HepG2 (cell line): ENCODE measurements around the gene MLN. TPM values are rescaled to one million over a fixed set of nuclear protein-coding genes. Genes with fewer than 3 reads are reported as not detected.

Source experiments
- ATAC-seq: fragments of 200-7000 bp; cut with Tn5 transposase; 3 replicates; pipeline ENCODE4 v1.9.1; 2020; ENCODE audit warnings: mild to moderate bottlenecking, moderate library complexity
- BruUV-seq: library from RNA; stranded (reverse); fragments of 400-500 nt; replicated peaks from 2 replicates; lab custom pipeline; 2021; lab: Mats Ljungman, UMichigan
- CTCF ChIA-PET: fragments of 300-600 bp; formaldehyde crosslinking; extraction: SDS; loops from one replicate; lab custom pipeline; 2021; ENCODE audit warnings: low total read pairs, inconsistent platforms, low intra/inter-chr PET ratio; lab: Yijun Ruan, JAX
- POLR2A ChIA-PET: fragments of 350-600 bp; sonication (Branson Sonifier 250); formaldehyde crosslinking; loops from one replicate; lab custom pipeline; 2020; ENCODE audit warnings: antibody characterized with exemption, inconsistent platforms; lab: Yijun Ruan, JAX
- DNase-seq: peaks from one replicate; pipeline ENCODE4 v3.0.0-alpha.2; 2015; ENCODE audit warnings: low spot score
- FAIRE-seq: peaks from 3 replicates; lab custom pipeline; 2011; peaks lifted over from hg19 to GRCh38; lab: Jason Lieb, UNC
- H2AFZ ChIP-seq: one replicate; pipeline ENCODE4 v1.6.1; 2011; ENCODE audit warnings: low read length, inconsistent platforms
- H3K27ac ChIP-seq: fragments of 300-600 bp; 3 replicates; pipeline ENCODE4 v1.8.0; 2011; ENCODE audit warnings: mixed run types, mild to moderate bottlenecking, mixed read lengths, low read length, inconsistent platforms; ENCODE audit not compliant: insufficient read depth; ENCODE audit errors: extremely low read length
- H3K27me3 ChIP-seq, 2 experiments: fragments of 200-600 bp in 1 of 2; 2 replicates in 1 of 2; 3 replicates in 1 of 2; pipeline versions ENCODE4 v1.6.0 to v1.8.0; 2011; ENCODE audit warnings: low read length in 2 of 2, mild to moderate bottlenecking in 2 of 2, moderate library complexity in 2 of 2, inconsistent platforms in 1 of 2; ENCODE audit not compliant: insufficient read depth in 2 of 2, control insufficient read depth in 1 of 2
- H3K36me3 ChIP-seq, 2 experiments: fragments of 200-600 bp in 1 of 2; replicated peaks in 1 of 2; 2 replicates in 1 of 2; 3 replicates in 1 of 2; pipeline versions ENCODE4 v1.5.1 to v1.8.0; 2011; ENCODE audit warnings: low read length in 2 of 2, inconsistent platforms in 1 of 2; ENCODE audit not compliant: insufficient read depth in 2 of 2, control insufficient read depth in 1 of 2
- H3K4me1 ChIP-seq: 2 replicates; pipeline ENCODE4 v1.5.1; 2012; ENCODE audit warnings: low read length, inconsistent platforms; ENCODE audit not compliant: insufficient read depth
- H3K4me2 ChIP-seq: 2 replicates; pipeline ENCODE4 v1.6.0; 2011; ENCODE audit warnings: low read depth, low read length, inconsistent platforms
- H3K4me3 ChIP-seq, 3 experiments: fragments of 200-600 bp in 1 of 3; sonication (generic), shearing (Covaris generic) in 1 of 3; replicated peaks in 1 of 3; 2 replicates each; pipeline ENCODE4 v1.5.1; 2011 to 2016; ENCODE audit warnings: low read length in 3 of 3, inconsistent platforms in 2 of 3, low read depth in 2 of 3, mild to moderate bottlenecking in 2 of 3, control low read depth in 1 of 3, mixed read lengths in 1 of 3; ENCODE audit not compliant: insufficient read depth in 1 of 3
- H3K79me2 ChIP-seq: one replicate; pipeline ENCODE4 v1.6.1; 2011; ENCODE audit warnings: low read length, inconsistent platforms; ENCODE audit not compliant: insufficient read depth
- H3K9ac ChIP-seq: 2 replicates; pipeline ENCODE4 v1.6.0; 2011; ENCODE audit warnings: mild to moderate bottlenecking, low read depth, low read length, inconsistent platforms; ENCODE audit not compliant: insufficient read depth
- H3K9me3 ChIP-seq: 2 replicates; pipeline ENCODE4 v1.5.1; 2012; ENCODE audit warnings: mild to moderate bottlenecking, low read length
- H4K20me1 ChIP-seq: 2 replicates; pipeline ENCODE4 v1.6.0; 2011; ENCODE audit warnings: inconsistent platforms, mild to moderate bottlenecking, low read length, moderate library complexity; ENCODE audit not compliant: insufficient read depth
- AHDC1 ChIP-seq: sonication (generic); formaldehyde crosslinking; IDR thresholded peaks from 2 replicates; pipeline ENCODE4 v1.5.1; 2020; ENCODE audit warnings: mild to moderate bottlenecking, missing genetic modification reagents, borderline replicate concordance
- CENPBD1 ChIP-seq: sonication (generic); formaldehyde crosslinking; IDR thresholded peaks from 2 replicates; pipeline ENCODE4 v1.8.0; 2022; ENCODE audit warnings: missing genetic modification reagents, low read depth, mild to moderate bottlenecking, borderline replicate concordance
- KAT7 ChIP-seq: IDR thresholded peaks from 2 replicates; pipeline ENCODE4 v1.6.1; 2018; ENCODE audit warnings: borderline replicate concordance, missing compliant biosample characterization
- KLF15 ChIP-seq: sonication (generic); formaldehyde crosslinking; IDR thresholded peaks from 2 replicates; pipeline ENCODE4 v1.8.1; 2023; ENCODE audit warnings: borderline replicate concordance, mild to moderate bottlenecking, inconsistent platforms, missing genetic modification reagents, mixed read lengths
- NR2F6 ChIP-seq, 2 experiments: IDR thresholded peaks; 2 replicates each; pipeline ENCODE4 v1.6.1; 2016; ENCODE audit warnings: antibody characterized with exemption in 1 of 2, mild to moderate bottlenecking in 1 of 2
- PLSCR1 ChIP-seq: sonication (generic); formaldehyde crosslinking; IDR thresholded peaks from 2 replicates; pipeline ENCODE4 v1.5.0; 2020; ENCODE audit warnings: missing genetic modification reagents, mild to moderate bottlenecking, borderline replicate concordance
- SALL2 ChIP-seq: sonication (generic); formaldehyde crosslinking; IDR thresholded peaks from 2 replicates; pipeline ENCODE4 v1.8.1; 2023; ENCODE audit warnings: mild to moderate bottlenecking, missing genetic modification reagents, inconsistent platforms
- YY1 ChIP-seq: IDR thresholded peaks from 2 replicates; pipeline ENCODE4 v1.6.1; 2011; ENCODE audit warnings: low read length, low read depth, moderate library complexity, mild to moderate bottlenecking; ENCODE audit not compliant: insufficient read depth, insufficient replicate concordance
- ZFP90 ChIP-seq: sonication (generic); formaldehyde crosslinking; IDR thresholded peaks from 2 replicates; pipeline ENCODE4 v1.8.0; 2022; ENCODE audit warnings: missing genetic modification reagents, mild to moderate bottlenecking, inconsistent platforms, borderline replicate concordance
- ZNF414 ChIP-seq: sonication (generic); formaldehyde crosslinking; IDR thresholded peaks from 2 replicates; pipeline ENCODE4 v1.5.0; 2020; ENCODE audit warnings: missing genetic modification reagents
- ZNF597 ChIP-seq: sonication (generic); formaldehyde crosslinking; IDR thresholded peaks from 2 replicates; pipeline ENCODE4 v1.5.0; 2020; ENCODE audit warnings: missing genetic modification reagents
- WGBS: methylation state at CpG from one replicate; pipeline ENCODE4 v1.1.6; 2017; ENCODE audit warnings: low lambda C conversion rate; 5-methylcytosine and 5-hydroxymethylcytosine counted together
- in situ Hi-C: cut with HindIII; loops from 2 replicates; pipeline ENCODE4 v1.10.0; 2017; ENCODE audit warnings: low pct_unique_long_range_greater_than_20kb; ENCODE audit not compliant: extremely low pct_ligation_motif_present
- intact Hi-C: fragments of 100-400 bp; cut with micrococcal nuclease; formaldehyde crosslinking; loops from one replicate; pipeline ENCODE4 v1.10.0; 2022; ENCODE audit not compliant: unreplicated experiment
- polyA plus RNA-seq, 8 experiments: library from polyadenylated mRNA; depleted of rRNA in 3 of 8; stranded (reverse) in 7 of 8; unstranded in 1 of 8; fragments of >200 nt; fragmentation: Illumina TruSeq in 4 of 8; extraction: Trizol in 4 of 8; gene quantifications; 2 replicates each; pipeline versions ENCODE4 v1.2.1 to v1.2.3, GENCODE V29; 2011 to 2016; ENCODE audit warnings: low read depth in 4 of 8, missing spikeins in 1 of 8, mixed read lengths in 1 of 8; ENCODE audit not compliant: insufficient read depth in 1 of 8
- total RNA-seq, 5 experiments: library from RNA; depleted of rRNA; stranded (reverse); fragments of >200 nt; fragmentation: Illumina TruSeq; extraction: Trizol; gene quantifications; 2 replicates each; pipeline ENCODE4 v1.2.3, GENCODE V29; 2016; ENCODE audit warnings: low read depth in 1 of 5

MLN gene
- total and polyA plus RNA-seq, 2 of the 13 experiments (the other 11 are each of a cell fraction or from before 2014, with no cell fraction given), result not detected

- no peak for TF ChIP-seq CENPBD1
- TF ChIP-seq ZFP90 (CRISPR knock-in tag), result peak; percentile 78
- TF ChIP-seq PLSCR1 (CRISPR knock-in tag), result no peak
These were observed 41.7 kb downstream of the MLN start (continued) for GRCh38 chr6:33761922-33762629.

- in situ Hi-C loops, result loop anchor here (5.0 to 10.0 kb wide), 3 partner anchors 49 to 393 kb away; partner anchors contain the start of genes BAK1 and UQCC2
- H3K4me1 ChIP-seq, result peaks cover 36% of the 10 kb centered on the region
- WGBS, result 0% methylated on average over 2 of the region's 2 CpGs
- intact Hi-C loops, result no loop called here
- H3K9me3 ChIP-seq, result no peaks in the 10 kb centered on the region
- H3K36me3 ChIP-seq, result no peaks in the 10 kb centered on the region
- peak overlapping the region; percentile 65 for H3K4me2 ChIP-seq
- DNase-seq (no peak), FAIRE-seq (no peak), ATAC-seq (peak; percentile 57)
- no peaks in the 10 kb centered on the region for H3K79me2 ChIP-seq
- peak overlapping the region in 1 of 3 experiments; percentile 41; a peak in 1 of 6 replicates for H3K4me3 ChIP-seq
- no TSS peak for BruUV-seq
- peak overlapping the region; percentile 39 for H3K27ac ChIP-seq
- no peaks in the 10 kb centered on the region for H4K20me1 ChIP-seq
- peak overlapping the region; percentile 19; the same call in 1 of the 2 replicates for H3K9ac ChIP-seq
- CTCF ChIA-PET, result interaction anchor here (0.7 to 4.2 kb wide), 6 partner anchors 17 to 393 kb away, joined by 4 to 77 read pairs (median 7); partner anchors contain the start of genes IP6K3 and UQCC2
- POLR2A ChIA-PET, result interaction anchor here (0.9 to 5.3 kb wide), 10 partner anchors 10 to 181 kb away, joined by 3 to 61 read pairs (median 9); partner anchors contain the start of genes BAK1, IP6K3, LEMD2 and UQCC2
- H2AFZ ChIP-seq, result no peak overlapping the region
- H3K27me3 ChIP-seq, result peaks cover 7% of the 10 kb centered on the region in 2 experiments; a peak in 4 of 5 replicates
- TF ChIP-seq AHDC1 (CRISPR knock-in tag) (0 out of 2 replicates have a peak, but pooled peaks have one; percentile 9), KAT7 (no peak), KLF15 (CRISPR knock-in tag) (0 out of 2 replicates have a peak, but pooled peaks have one; percentile 50), ZNF597 (CRISPR knock-in tag) (no peak), SALL2 (no peak), YY1 (no peak), NR2F6 (IDR thresholded peaks at IDR 0.05) (no peak), NR2F6 (CRISPR knock-in tag; IDR thresholded peaks at IDR 0.05) (no peak), ZNF414 (CRISPR knock-in tag) (0 out of 2 replicates have a peak, but pooled peaks have one; percentile 4)
These were observed 42.3 kb downstream of the MLN start for GRCh38 chr6:33761581-33761921.
